ENCODE results near the gene NTN1.

DNA sequence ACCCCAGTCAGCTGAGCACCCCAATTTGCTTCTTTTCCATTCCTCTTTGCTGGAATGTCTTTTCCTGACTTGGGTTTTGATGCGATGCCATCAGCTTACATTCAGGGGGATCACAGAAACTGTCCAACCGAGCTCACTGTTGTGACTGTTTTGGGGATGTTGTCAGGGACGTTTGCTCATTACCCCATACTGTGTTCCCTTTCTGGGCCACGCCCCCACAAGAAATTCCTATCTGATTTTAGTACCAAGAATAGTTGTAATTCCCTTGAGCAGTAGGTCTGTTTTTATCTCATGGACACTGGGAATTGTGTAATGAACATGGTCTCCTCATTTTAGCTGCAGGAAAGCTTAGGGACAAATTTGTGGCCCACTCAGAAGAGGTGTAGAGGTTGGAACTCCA lies 2.6 kb upstream of the NTN1 start:
- TF ChIP-seq CTCF (conservative IDR thresholded peaks at IDR 0.05; ENCODE audit: low read length) (no peak), EZH2phosphoT487 (IDR thresholded peaks at IDR 0.05; ENCODE audit: borderline replicate concordance, low read depth, low read length) (no peak)

All from OCI-LY7 (cell line).